Measurements from ENCODE around the gene USP31. TPM values are rescaled to one million over a fixed set of nuclear protein-coding genes. Genes with fewer than 3 reads are reported as not detected.

Gene USP31
- total RNA-seq, 1 experiment from 2014 or later: 17.4 TPM

DNA sequence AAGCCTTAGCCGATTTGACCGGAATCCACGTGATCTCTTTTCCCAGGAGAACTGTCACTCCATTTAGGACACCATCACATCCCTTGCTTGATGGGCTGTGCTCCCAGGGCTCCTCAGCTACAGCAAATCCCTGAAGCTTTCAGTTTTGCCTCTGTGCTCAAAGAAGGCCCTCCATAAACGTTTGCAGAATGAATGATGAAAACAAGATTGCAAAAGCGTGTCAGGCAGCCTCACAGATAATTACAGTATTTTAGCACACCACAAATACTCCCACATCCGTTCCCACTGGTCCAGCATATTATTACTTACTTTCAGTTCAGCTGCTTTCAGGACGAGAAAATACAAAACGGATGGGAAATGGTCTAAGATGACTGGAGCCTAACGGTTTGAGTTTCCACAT is 84.6 kb downstream of the USP31 start:
- no peak overlapping the region for H3K27ac Mint-ChIP-seq
- no peaks in the 10 kb centered on the region for H3K27me3 Mint-ChIP-seq (ENCODE audit: low read depth)
- H3K4me3 Mint-ChIP-seq: no peak overlapping the region
- ChIA-PET POLR2A (no interaction called here), CTCF (interaction anchor here (0.9 to 1.5 kb wide), 2 partner anchors 166 to 371 kb away, joined by 4 to 6 read pairs; no protein-coding TSS in a partner anchor)
- TF ChIP-seq FOXJ3 (CRISPR knock-in tag; IDR thresholded peaks at IDR 0.05; ENCODE audit: borderline replicate concordance) (no peak), ATF1 (CRISPR knock-in tag; IDR thresholded peaks at IDR 0.05) (no peak), ESRRA (CRISPR knock-in tag; IDR thresholded peaks at IDR 0.05; ENCODE audit: borderline replicate concordance) (no peak), NR2C2 (CRISPR knock-in tag; IDR thresholded peaks at IDR 0.05) (no peak), NFYB (CRISPR knock-in tag; conservative IDR thresholded peaks at IDR 0.05; ENCODE audit: low read depth) (no peak), ZNF121 (CRISPR knock-in tag; IDR thresholded peaks at IDR 0.05) (no peak), GABPB1 (CRISPR knock-in tag; IDR thresholded peaks at IDR 0.05) (no peak), ZNF138 (CRISPR knock-in tag; conservative IDR thresholded peaks at IDR 0.05) (no peak), NFE2L1 (CRISPR knock-in tag; IDR thresholded peaks at IDR 0.05) (no peak), OVOL2 (CRISPR knock-in tag; IDR thresholded peaks at IDR 0.05; ENCODE audit: borderline replicate concordance) (no peak), JAZF1 (CRISPR knock-in tag; IDR thresholded peaks at IDR 0.05) (no peak), ZNF232 (CRISPR knock-in tag; IDR thresholded peaks at IDR 0.05) (no peak)
- TF ChIP-seq, protein P1, sequence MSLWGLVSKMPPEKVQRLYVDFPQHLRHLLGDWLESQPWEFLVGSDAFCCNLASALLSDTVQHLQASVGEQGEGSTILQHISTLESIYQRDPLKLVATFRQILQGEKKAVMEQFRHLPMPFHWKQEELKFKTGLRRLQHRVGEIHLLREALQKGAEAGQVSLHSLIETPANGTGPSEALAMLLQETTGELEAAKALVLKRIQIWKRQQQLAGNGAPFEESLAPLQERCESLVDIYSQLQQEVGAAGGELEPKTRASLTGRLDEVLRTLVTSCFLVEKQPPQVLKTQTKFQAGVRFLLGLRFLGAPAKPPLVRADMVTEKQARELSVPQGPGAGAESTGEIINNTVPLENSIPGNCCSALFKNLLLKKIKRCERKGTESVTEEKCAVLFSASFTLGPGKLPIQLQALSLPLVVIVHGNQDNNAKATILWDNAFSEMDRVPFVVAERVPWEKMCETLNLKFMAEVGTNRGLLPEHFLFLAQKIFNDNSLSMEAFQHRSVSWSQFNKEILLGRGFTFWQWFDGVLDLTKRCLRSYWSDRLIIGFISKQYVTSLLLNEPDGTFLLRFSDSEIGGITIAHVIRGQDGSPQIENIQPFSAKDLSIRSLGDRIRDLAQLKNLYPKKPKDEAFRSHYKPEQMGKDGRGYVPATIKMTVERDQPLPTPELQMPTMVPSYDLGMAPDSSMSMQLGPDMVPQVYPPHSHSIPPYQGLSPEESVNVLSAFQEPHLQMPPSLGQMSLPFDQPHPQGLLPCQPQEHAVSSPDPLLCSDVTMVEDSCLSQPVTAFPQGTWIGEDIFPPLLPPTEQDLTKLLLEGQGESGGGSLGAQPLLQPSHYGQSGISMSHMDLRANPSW (CRISPR knock-in tag; conservative IDR thresholded peaks at IDR 0.05; ENCODE audit: low read depth): no peak
- TF ChIP-seq, protein P2, sequence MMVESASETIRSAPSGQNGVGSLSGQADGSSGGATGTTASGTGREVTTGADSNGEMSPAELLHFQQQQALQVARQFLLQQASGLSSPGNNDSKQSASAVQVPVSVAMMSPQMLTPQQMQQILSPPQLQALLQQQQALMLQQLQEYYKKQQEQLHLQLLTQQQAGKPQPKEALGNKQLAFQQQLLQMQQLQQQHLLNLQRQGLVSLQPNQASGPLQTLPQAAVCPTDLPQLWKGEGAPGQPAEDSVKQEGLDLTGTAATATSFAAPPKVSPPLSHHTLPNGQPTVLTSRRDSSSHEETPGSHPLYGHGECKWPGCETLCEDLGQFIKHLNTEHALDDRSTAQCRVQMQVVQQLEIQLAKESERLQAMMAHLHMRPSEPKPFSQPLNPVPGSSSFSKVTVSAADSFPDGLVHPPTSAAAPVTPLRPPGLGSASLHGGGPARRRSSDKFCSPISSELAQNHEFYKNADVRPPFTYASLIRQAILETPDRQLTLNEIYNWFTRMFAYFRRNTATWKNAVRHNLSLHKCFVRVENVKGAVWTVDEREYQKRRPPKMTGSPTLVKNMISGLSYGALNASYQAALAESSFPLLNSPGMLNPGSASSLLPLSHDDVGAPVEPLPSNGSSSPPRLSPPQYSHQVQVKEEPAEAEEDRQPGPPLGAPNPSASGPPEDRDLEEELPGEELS (CRISPR knock-in tag; IDR thresholded peaks at IDR 0.05): no peak
- TF ChIP-seq, protein P3, sequence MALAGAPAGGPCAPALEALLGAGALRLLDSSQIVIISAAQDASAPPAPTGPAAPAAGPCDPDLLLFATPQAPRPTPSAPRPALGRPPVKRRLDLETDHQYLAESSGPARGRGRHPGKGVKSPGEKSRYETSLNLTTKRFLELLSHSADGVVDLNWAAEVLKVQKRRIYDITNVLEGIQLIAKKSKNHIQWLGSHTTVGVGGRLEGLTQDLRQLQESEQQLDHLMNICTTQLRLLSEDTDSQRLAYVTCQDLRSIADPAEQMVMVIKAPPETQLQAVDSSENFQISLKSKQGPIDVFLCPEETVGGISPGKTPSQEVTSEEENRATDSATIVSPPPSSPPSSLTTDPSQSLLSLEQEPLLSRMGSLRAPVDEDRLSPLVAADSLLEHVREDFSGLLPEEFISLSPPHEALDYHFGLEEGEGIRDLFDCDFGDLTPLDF (CRISPR knock-in tag; IDR thresholded peaks at IDR 0.05): no peak
- TF ChIP-seq, protein P4, sequence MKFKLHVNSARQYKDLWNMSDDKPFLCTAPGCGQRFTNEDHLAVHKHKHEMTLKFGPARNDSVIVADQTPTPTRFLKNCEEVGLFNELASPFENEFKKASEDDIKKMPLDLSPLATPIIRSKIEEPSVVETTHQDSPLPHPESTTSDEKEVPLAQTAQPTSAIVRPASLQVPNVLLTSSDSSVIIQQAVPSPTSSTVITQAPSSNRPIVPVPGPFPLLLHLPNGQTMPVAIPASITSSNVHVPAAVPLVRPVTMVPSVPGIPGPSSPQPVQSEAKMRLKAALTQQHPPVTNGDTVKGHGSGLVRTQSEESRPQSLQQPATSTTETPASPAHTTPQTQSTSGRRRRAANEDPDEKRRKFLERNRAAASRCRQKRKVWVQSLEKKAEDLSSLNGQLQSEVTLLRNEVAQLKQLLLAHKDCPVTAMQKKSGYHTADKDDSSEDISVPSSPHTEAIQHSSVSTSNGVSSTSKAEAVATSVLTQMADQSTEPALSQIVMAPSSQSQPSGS (CRISPR knock-in tag; IDR thresholded peaks at IDR 0.05; ENCODE audit: borderline replicate concordance, low read depth): no peak
- TF ChIP-seq, protein P5, sequence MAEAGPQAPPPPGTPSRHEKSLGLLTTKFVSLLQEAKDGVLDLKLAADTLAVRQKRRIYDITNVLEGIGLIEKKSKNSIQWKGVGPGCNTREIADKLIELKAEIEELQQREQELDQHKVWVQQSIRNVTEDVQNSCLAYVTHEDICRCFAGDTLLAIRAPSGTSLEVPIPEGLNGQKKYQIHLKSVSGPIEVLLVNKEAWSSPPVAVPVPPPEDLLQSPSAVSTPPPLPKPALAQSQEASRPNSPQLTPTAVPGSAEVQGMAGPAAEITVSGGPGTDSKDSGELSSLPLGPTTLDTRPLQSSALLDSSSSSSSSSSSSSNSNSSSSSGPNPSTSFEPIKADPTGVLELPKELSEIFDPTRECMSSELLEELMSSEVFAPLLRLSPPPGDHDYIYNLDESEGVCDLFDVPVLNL (CRISPR knock-in tag; IDR thresholded peaks at IDR 0.05; ENCODE audit: borderline replicate concordance, low read depth): no peak
- TF ChIP-seq, protein P6, sequence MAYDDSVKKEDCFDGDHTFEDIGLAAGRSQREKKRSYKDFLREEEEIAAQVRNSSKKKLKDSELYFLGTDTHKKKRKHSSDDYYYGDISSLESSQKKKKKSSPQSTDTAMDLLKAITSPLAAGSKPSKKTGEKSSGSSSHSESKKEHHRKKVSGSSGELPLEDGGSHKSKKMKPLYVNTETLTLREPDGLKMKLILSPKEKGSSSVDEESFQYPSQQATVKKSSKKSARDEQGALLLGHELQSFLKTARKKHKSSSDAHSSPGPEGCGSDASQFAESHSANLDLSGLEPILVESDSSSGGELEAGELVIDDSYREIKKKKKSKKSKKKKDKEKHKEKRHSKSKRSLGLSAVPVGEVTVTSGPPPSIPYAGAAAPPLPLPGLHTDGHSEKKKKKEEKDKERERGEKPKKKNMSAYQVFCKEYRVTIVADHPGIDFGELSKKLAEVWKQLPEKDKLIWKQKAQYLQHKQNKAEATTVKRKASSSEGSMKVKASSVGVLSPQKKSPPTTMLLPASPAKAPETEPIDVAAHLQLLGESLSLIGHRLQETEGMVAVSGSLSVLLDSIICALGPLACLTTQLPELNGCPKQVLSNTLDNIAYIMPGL (CRISPR knock-in tag; IDR thresholded peaks at IDR 0.05): no peak
- TF ChIP-seq, protein P7, sequence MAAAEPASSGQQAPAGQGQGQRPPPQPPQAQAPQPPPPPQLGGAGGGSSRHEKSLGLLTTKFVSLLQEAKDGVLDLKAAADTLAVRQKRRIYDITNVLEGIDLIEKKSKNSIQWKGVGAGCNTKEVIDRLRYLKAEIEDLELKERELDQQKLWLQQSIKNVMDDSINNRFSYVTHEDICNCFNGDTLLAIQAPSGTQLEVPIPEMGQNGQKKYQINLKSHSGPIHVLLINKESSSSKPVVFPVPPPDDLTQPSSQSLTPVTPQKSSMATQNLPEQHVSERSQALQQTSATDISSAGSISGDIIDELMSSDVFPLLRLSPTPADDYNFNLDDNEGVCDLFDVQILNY (CRISPR knock-in tag; IDR thresholded peaks at IDR 0.05): no peak
- H3K36me3 Mint-ChIP-seq: peaks cover 23% of the 10 kb centered on the region
- no peaks in the 10 kb centered on the region for H3K9me3 Mint-ChIP-seq
- ATAC-seq (no peak), DNase-seq (ENCODE audit: low spot score) (no peak)
- peaks cover 15% of the 10 kb centered on the region for H3K4me1 Mint-ChIP-seq

All from WTC11 (cell line).